ENCODE results near the gene TRPM2. TPM values are rescaled to one million over a fixed set of nuclear protein-coding genes. Genes with fewer than 3 reads are reported as not detected.

The TRPM2 gene
- total RNA-seq, 1 donor from 2014 or later, result 20.6 TPM

GRCh38 chr21:44371596-44371995, 18.2 kb downstream of the TRPM2 start:
- intact Hi-C loops (cut with micrococcal nuclease), result no loop called here

- intact Hi-C loops (cut with micrococcal nuclease), result no loop called here
Measured at GRCh38 chr21:44372616-44373015, 19.2 kb downstream of the TRPM2 start.

GRCh38 chr21:44374601-44375280, 21.3 kb downstream of the TRPM2 start:
- intact Hi-C loops (cut with micrococcal nuclease), result no loop called here

GRCh38 chr21:44375281-44375651, 21.8 kb downstream of the TRPM2 start:
- intact Hi-C loops (cut with micrococcal nuclease), result no loop called here

GRCh38 chr21:44375761-44376241, 22.4 kb downstream of the TRPM2 start:
- intact Hi-C loops (cut with micrococcal nuclease), result no loop called here

- intact Hi-C loops (cut with micrococcal nuclease), result no loop called here
Measured at GRCh38 chr21:44376606-44377005, 23.2 kb downstream of the TRPM2 start.

GRCh38 chr21:44377201-44377921, 23.9 kb downstream of the TRPM2 start:
- intact Hi-C loops (cut with micrococcal nuclease), result no loop called here

- intact Hi-C loops (cut with micrococcal nuclease), result no loop called here
Measured at GRCh38 chr21:44377922-44378645, 24.7 kb downstream of the TRPM2 start.

GRCh38 chr21:44378646-44379514, 25.5 kb downstream of the TRPM2 start:
- intact Hi-C loops (cut with micrococcal nuclease), result no loop called here

- intact Hi-C loops (cut with micrococcal nuclease), result no loop called here
Measured at GRCh38 chr21:44379515-44379848, 26.1 kb downstream of the TRPM2 start.

- intact Hi-C loops (cut with micrococcal nuclease), result no loop called here
Measured at GRCh38 chr21:44379991-44380865, 26.8 kb downstream of the TRPM2 start.

- intact Hi-C loops (cut with micrococcal nuclease), result no loop called here
Measured at GRCh38 chr21:44380876-44381275, 27.5 kb downstream of the TRPM2 start.

- intact Hi-C loops (cut with micrococcal nuclease), result no loop called here
Measured at GRCh38 chr21:44381874-44382273, 28.5 kb downstream of the TRPM2 start.

- intact Hi-C loops (cut with micrococcal nuclease), result no loop called here
Measured at GRCh38 chr21:44382536-44382935, 29.1 kb downstream of the TRPM2 start.

GRCh38 chr21:44383216-44383615, 29.8 kb downstream of the TRPM2 start:
- intact Hi-C loops (cut with micrococcal nuclease), result no loop called here

GRCh38 chr21:44384968-44385367, 31.5 kb downstream of the TRPM2 start:
- intact Hi-C loops (cut with micrococcal nuclease), result no loop called here

- intact Hi-C loops (cut with micrococcal nuclease), result no loop called here
Measured at GRCh38 chr21:44389335-44389734, 35.9 kb downstream of the TRPM2 start.

- intact Hi-C loops (cut with micrococcal nuclease), result no loop called here
Measured at GRCh38 chr21:44390886-44391285, 37.5 kb downstream of the TRPM2 start.

GRCh38 chr21:44391345-44392091, 38.1 kb downstream of the TRPM2 start:
- intact Hi-C loops (cut with micrococcal nuclease), result no loop called here

- intact Hi-C loops (cut with micrococcal nuclease), result no loop called here
Measured at GRCh38 chr21:44392185-44392584, 38.8 kb downstream of the TRPM2 start.
